Mesodermal cell (in vitro differentiated cells): Measurements from ENCODE around the gene SIGMAR1.

Experiments used
- H3K27ac ChIP-seq: 2 replicates; pipeline ENCODE4 v1.7.0; 2013; ENCODE audit warnings: mild to moderate bottlenecking, low read depth, low read length, moderate library complexity; ENCODE audit not compliant: severe bottlenecking
- H3K36me3 ChIP-seq: 2 replicates; pipeline ENCODE4 v1.7.1; 2013; ENCODE audit warnings: mild to moderate bottlenecking, low read length, moderate library complexity; ENCODE audit not compliant: control insufficient read depth, insufficient read depth
- H3K4me1 ChIP-seq: one replicate; pipeline ENCODE4 v1.7.1; 2013; ENCODE audit warnings: mild to moderate bottlenecking, low read length; ENCODE audit not compliant: insufficient read depth, control insufficient read depth, poor library complexity, severe bottlenecking
- H3K4me3 ChIP-seq: 2 replicates; pipeline ENCODE4 v1.7.0; 2013; ENCODE audit warnings: low read length, control low read depth, mild to moderate bottlenecking; ENCODE audit not compliant: insufficient read depth, poor library complexity, severe bottlenecking; ENCODE audit errors: extremely low read depth
- H3K9me3 ChIP-seq: 2 replicates; pipeline ENCODE4 v1.7.1; 2013; ENCODE audit warnings: mild to moderate bottlenecking, low read length, moderate library complexity; ENCODE audit not compliant: control insufficient read depth
- WGBS, 2 experiments: methylation state at CpG; one replicate each; pipeline ENCODE4 v1.1.5; 2013; ENCODE audit warnings: missing lambda C conversion rate in 2 of 2; ENCODE audit not compliant: insufficient coverage in 2 of 2; 5-methylcytosine and 5-hydroxymethylcytosine counted together

SIGMAR1 gene

DNA sequence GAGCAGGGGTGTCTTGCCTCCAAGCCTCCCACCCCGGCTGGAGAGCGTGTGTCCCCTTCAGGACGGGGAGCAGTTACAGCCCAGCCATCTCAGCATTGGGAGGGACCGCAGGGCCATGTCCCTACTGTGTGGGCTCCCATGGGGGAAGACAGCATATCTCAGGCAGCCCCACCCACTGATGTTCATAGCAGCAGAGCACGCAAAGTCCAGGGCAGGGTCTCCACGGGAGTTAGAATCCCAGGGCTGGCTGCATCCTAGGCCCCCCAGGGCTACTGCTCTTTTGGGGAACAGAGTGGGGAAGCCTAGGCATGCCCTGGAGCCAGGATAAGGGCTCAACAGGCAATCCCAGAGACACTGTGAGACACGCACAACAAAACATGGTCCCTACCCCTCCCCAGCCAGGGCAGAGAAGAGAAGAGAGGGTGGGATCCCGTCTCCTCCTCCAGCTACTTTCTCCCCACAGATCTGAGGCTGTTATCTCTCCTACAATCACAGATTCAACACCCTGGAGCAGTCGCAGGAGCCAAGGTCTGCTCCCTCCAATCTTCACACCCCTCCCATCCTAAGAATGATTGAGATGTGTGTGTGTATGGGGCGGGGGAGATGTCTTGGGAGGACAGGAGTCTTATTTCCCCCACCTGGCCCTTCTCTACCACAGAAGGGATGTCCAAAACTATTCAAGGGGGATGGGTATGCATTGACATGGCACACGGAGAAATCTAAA lies 51.5 kb downstream of the SIGMAR1 start:
- H3K27ac ChIP-seq, result no peak overlapping the region
- no peaks in the 10 kb centered on the region for H3K9me3 ChIP-seq
- no peak overlapping the region for H3K4me3 ChIP-seq
- peaks cover 22% of the 10 kb centered on the region for H3K4me1 ChIP-seq
- no peaks in the 10 kb centered on the region for H3K36me3 ChIP-seq
- WGBS, 2 experiments, result 22 to 27% methylated on average over 7 of the region's 11 CpGs

DNA sequence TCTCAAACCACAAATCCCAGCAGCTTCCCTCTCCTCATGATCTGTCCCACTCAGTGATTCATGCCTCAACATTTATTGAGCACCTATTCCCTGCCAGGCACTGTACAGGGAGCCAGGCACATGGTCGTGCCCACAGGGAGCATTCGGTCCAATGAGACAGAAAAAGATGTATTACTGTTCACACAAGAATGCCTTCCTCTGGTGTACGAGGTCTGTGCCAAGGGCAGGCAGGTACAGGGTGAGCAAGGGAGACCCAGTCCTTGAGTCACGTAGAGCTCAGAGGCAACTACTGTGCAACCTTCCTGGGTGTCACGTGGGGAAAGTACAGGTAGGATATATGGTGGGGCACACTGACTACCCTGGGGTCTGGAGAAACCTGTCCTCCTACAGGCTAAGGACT lies 52.6 kb downstream of the SIGMAR1 start:
- H3K4me1 ChIP-seq, result peaks cover 23% of the 10 kb centered on the region
- 89 to 90% methylated on average over 3 to 4 of the region's 5 CpGs for WGBS, 2 experiments

More for the DNA sequence above, 52.6 kb downstream of the SIGMAR1 start:
- Histone ChIP-seq H3K27ac (no peak overlapping the region), H3K9me3 (no peaks in the 10 kb centered on the region), H3K4me3 (no peak overlapping the region), H3K36me3 (no peaks in the 10 kb centered on the region)
